GM19023 (cell line): ENCODE data around the gene WDR91.
"Not testable (repeated sequence)": the region's sequence is repeated elsewhere in the genome, so short reads cannot be mapped to it uniquely, and the experiment has no call there.

Experiments
- ATAC-seq: cut with Tn5 transposase; IDR thresholded peaks from one replicate; pipeline ENCODE4 v1.9.1; 2021; ENCODE audit warnings: mild to moderate bottlenecking, moderate library complexity; ENCODE audit not compliant: unreplicated experiment

WDR91 gene

DNA sequence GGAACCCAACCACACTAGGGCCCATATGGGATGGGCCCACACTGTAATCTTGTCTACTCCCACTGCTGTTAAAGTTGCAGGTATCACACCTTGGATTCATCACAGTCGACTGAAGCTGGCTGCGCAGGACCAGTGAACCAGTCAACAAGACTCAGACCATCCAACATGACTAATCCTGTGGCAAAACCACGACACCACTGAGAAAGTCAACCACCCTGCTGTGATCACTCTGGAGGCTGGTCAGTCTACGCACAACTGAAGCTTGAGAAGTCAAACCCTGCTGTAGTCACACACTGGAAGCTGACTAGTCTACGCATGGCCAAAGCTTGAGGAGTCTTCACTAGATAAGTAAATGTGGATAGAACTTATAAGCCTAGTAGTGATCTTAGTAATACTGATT, 31.2 kb downstream of the WDR91 start:
- no peak for ATAC-seq

DNA sequence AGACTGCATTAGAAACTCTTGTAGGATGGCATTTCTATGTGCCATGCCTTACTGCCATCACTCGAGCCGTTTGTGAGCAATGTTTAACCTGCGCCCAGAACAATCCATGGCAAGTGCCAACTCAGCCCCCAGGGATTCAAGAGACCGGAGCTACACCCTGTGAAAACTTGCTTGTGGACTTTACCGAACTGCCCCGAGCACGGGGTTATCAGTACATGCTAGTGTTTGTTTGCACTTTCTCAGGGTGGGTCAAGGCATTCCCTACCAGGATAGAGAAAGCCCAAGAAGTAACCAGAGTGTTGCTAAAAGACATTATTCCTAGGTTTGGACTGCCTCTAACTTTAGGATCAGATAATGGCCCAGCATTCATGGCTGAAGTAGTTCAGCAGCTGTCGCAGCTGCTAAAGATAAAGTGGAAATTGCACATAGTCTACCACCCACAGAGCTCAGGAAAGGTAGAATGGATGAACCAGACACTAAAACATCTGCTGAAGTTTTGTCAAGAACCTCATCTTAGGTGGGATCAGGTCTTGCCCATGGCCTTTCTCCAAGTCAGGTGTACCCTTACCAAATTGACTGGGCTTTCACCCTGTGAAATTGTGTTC, 31.9 kb downstream of the WDR91 start:
- no peak for ATAC-seq

DNA sequence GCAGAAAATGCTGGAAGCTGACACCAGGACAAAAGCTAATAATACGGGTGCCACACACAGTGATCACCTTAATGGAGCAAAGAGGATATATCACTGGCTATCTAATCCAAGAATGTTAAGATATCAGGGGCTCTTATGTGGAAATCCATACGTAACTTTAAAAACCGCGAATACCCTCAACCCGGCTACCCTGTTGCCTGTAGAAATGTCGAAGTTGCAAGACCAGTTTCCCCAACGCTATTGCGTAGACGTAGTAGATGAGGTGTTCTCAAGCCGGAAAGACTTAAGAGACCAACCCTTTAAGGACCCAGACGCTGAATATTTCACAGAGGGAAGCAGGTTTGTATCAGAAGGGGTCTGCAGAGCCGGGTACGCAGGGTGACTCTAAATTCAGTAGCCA, 33.0 kb downstream of the WDR91 start:
- no peak for ATAC-seq

DNA sequence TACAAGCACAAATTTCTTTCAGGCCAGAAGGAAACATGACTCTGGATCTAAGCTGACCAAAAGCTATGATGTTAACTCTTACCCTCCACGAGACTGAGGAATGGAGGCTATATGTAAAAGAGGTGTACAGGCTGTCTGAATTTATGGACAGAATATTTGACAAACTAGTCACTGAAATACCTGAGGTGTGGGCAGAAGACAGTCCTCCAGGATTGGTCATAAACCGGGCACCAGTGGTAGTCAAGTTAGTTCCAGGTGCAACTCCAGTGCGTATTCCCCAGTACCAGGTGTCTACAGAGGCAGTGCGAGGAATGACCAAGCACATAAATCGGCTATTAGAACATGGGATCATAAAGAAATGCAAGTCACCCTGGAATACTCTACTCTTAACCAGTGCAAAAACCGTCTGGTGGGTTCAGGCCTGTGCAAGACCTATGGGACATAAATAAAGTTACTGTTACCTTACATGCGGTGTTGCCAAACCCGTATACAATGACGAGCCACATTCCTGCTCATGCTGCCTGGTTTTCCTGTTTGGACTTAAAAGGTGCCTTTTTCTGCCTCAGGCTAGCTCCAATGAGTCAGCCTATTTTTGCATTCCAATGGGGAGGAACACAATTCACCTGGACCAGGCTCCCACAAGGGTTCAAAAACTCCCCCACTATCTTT, 34.2 kb downstream of the WDR91 start:
- no peak for ATAC-seq

DNA sequence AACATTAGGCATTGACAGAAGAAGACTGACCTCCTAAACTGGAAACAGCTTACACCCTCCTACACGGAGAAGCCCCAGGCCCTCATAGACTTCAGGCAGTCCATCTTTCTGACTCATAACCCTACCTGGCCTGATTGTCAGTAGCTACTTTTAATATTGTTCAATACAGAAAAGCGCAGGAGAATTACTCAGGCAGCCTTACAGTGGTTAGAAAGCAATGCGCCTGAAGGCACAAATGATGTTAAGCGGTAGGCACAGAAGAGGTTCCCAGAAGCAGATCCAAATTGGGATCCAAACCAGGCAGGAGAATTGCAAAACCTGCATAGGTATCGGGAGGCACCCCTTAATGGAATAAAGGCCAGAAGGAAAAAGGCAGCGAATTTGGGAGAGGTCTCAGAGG, 35.4 kb downstream of the WDR91 start:
- no peak for ATAC-seq

DNA sequence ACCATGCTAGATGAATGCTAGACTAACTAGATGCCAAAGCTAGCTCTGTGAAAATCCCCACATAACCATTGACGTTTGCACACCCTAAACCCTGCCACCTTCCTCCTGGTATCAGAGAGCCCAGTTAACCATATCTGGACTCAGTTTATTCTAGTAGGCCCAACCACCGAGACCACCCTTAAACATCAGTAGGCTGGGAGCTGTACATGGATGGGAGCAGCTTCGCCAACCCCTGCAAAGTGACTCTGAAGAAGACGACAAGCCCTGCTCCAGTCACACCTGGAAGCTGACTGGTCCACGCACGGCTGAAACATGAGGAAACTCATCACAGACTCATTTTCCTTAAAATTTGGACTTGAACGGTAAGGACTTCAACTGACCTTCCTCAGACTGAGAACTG, 36.4 kb downstream of the WDR91 start:
- no peak for ATAC-seq

DNA sequence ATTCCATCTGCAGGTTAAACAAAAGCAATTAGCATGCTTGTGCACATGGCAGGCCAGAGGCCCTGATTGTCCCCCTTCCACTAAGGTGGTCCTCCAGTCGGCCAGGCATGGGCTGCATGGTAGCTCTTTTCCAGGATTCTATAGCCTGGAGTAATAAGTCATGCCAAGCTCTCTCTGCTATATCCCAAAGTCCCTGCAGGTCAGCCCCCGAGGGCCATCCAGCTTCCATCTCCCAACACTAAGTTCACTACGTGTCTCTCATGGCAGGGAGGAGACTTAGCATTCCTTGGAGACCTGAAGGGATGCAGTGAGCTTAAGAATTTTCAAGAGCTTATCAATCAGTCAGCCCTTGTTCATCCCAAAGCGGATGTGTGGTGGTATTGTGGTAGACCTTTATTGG, 37.4 kb downstream of the WDR91 start:
- not testable (repeated sequence) for ATAC-seq

DNA sequence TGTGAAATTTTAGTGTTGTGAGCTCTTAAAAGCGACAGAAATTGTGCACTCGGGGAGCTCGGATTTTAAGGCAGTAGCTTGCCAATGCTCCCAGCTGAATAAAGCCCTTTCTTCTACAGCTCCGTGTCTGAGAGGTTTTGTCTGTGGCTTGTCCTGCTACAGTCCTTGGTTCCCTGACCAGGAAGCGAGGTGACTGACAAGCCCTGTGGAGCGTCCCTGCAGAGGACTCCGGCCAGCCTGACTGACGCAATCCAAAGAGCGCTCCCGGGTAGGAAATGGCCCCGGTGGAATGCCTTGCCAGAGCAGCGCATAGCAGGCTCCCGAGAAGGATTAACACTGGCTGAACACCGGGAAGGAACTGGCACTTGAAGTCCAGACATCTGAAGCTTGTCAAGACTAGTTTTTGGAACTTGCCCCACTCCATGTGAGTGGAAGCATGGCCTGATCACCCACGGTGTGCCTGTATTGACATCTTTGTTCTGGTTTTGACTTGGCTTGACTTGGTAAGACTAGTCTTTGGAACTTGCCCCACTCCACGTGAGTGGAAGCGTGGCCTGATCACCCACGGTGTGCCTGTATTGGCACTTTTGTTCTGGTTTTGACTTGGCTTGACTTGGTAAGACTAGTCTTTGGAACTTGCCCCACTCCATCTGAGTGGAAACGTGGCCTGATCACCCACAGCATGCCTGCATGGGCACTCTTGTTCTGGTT, 39.6 kb downstream of the WDR91 start:
- not testable (repeated sequence) for ATAC-seq

DNA sequence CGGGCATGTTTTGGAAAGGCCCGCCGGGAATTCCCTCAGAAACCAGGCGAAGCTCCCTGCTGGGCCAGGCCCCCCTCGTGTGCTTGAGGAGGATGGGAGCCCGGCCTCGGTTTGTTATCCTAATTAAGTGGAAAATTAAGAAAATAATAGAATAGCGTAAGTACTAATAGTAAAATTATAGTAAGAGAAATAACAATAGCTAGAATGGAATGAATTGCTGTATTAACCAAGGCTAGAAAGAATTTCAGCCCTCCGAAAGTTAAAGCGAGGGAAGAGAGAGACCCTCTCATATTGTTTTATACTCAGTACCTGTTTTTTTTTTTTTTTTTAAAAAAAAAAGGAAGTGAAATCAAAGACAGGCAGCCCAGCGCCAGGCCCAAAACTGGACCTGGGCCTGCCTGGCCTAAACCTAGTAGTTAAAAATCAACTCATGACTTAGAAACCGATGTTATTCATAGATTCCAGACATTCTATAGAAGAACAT, 40.3 kb downstream of the WDR91 start:
- ATAC-seq = peak; percentile 24

DNA sequence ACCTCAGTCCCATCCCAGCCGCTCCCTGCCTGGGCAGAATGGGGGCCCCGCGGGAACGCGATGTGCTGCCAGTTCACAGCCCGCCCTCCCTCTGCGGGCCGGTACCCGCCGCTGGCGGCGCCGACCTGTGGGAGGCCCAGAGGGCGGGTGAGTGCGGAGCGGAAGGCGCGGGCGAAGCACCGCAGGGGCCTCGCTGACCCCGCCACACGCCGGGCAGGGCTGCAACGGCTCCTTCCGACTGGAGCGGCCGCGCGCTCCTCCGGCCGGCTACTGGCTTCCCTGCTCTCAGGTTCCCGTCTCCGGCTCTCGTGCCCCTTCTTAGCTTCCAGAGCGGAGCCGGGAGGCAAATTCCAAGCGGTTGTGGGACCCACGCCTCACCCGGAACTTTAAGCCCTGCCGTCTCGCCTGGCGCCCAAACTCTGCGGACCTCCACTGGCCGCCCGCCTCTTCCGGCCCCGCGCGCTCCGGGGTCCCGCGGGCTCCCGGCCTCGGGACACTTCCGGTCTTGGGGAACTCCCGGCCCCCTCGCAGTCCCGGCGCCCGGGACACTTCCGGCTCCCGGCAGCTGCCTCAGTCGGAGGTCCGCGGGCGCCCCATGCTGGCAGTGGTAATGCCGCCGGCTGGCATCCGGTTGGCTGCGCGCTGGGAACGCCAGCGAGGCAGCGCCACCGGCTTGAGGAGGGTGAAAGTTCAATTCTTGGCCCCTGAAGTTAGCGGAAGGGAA, 40.9 kb downstream of the WDR91 start, which contains the start of gene CYREN:
CYREN (minus strand) TSS at position 434 of the 724 bp plus-strand sequence. CDS start 1,785 bp downstream, outside the sequence.
- ATAC-seq = peak; percentile 62

DNA sequence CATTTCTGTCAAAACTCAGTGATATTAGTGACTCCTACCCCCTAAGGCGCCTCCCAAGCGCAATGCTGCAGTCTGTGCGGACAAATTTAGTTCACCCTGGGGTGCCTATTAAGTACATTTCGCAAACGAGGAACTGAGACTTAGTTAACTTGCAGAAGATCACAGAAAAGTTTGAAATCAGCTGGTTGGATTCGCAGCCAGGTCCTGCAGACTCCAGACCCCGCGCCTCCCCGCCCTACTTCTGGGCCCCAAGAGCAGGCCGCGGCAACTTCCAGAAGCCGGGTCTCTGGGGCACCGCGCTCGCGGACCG, 41.4 kb downstream of the WDR91 start:
- no peak for ATAC-seq

DNA sequence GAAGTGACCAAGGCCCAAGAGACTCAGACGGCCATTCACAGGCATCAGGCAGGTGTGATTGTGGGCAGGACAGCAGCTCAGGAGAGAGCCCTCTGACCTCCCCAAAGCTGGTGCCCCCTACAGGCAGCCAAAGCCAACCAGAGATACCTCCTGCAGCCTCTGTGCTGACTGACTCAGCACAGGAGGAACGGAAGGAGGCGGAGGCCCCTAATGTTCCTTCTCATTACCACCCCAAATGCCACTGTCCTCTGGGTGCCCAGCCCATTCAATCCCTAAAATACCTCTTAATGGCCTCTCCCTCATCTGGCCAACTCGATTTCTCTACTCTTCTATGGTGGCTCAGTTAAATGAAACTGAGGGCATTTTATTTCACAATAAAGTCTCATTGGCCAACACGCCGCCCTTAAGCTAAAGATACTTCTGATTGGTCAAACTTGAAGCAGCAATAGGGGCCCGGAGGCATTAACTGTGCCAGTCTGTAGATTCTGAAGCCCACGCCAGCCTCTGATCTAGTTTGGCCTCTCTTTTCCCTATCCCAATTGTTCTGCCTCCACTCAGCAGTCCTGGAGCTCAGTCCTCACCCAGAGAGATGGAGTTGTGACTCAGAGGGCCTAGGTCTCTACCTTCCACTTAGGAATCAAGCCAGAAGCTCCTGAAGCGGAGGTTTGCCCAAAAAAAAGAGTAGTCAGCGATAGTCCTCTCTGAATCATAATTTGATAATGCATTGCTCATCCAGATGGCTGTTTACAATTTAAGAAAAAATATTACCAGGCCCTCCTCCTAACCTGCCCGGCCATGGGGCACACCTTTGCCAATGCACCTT, 42.0 kb downstream of the WDR91 start:
- ATAC-seq = peak; percentile 38

DNA sequence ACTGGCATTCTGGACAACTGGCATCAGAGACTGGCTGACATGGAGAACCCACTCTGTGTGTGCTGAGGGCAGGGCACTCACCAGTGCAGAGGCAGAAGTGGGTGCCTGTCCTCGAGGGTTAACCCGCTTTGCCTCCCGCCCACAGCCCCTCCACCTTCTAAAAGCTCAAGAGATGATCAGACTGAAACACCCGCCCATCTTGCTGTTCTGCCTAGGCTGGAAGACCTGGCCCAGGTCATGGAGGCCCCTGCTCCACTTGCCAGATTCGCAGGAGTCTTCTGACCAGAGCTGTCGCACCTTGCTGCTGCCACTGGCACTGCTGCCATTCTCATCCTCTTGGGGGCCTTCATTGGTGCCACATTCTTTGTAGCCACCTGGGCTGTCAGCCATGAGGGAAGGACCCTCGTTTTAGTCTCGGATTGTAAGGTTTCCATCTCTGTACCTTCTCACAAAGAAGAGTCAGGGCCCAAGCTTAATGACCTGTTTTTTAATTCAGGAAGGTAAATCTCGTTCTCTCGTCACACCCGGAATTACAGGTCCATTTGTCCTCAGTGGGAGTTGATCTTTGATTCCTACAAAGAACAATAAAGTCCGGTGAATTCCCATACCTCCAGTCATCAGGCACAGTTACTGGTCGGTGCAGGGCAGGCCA, 42.7 kb downstream of the WDR91 start:
- ATAC-seq = no peak

DNA sequence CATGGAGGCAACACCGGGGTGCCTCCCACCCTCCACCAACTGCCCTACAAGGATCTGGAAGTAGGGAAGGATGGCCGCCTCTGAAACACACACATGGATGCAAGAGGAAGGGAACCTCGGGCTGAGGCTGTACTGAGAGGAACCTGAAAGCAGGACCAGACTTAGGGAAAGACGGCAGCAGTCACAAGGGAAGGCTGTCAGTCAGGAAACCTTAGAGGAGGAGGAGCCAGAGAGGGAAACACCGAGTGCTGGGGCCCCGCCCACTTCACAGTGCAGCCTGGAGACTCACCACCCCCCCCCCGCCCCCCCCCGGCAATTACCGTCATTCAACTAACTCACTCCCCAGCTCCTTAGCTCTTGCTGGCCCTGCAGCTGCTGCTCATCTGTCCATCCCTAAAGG, 43.3 kb downstream of the WDR91 start:
- no peak for ATAC-seq

DNA sequence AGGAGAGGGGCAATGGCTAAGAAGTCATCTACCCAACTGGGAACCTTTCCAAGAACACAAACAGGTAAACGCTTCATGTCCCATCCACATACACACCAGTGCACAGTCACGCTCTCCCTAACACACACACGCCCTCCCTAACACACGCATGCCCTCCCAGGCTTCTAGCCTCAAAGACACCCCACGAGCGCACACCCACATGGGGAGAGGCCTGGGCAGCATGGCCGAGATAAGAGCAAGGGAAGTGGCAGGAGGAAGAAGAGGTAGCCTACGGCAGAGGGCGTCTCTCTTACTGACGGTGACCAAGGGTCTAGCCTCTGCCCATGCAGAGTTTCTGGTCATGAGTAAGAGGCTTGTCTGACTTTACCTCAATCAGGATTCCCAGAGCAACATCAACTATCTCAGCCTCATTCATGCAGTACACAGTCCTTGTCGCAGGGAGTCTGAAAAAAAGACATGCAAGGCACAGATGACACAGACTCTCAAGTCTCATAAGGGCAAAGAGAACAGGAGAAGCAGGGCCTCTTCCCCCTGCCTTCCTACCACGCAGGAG, 43.9 kb downstream of the WDR91 start:
- ATAC-seq = no peak

DNA sequence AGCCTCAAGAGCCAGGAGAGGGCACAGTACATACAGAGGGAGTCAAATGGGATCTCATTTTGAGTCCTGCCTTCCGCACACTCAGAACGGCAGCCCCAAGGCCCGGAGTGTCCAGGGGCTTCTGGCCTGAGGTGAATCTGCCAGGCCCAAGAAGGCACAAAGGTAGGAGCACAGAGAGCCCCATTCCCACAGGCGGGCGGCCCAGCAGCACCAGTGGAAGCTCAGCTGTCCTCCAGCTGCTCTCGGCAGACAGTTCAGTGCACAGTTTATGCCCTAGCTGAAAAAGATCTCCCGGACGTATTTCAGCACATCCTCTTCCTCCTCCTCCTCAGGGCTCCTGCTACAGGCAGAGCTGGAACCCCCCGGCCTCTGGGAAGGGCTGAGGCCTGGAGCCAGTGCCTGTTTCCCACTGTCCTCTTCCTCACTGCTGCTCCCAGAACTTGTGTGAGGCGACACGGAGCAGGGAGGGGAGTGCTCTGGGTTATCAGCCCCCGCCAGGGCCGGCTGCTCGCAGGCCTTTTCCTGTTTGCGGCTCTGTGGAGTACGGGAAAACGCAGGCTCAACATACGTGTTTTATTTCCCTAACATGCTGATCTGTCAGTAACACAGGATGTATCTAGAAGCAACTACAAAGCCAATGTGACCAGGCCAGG, 44.9 kb downstream of the WDR91 start:
- no peak for ATAC-seq

DNA sequence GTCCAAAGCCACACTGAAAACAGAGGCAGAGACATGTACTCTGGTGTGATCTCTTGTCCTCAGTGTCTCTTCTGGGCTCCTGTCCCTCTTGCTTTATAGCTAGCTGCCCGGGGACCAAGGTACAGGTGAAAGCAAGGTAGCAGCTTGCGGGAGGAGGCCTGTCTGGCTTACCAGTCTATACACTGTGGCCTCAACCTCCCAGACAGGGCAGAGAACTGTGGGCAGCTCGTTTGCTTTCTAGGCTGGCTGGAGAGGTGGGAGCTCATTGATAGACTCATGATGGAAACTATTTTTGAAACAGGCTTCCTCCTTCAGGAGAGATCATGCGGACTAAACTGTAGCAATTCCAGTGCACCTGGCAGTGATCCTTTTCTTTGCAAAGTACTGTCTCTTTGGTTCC, 45.5 kb downstream of the WDR91 start:
- no peak for ATAC-seq

DNA sequence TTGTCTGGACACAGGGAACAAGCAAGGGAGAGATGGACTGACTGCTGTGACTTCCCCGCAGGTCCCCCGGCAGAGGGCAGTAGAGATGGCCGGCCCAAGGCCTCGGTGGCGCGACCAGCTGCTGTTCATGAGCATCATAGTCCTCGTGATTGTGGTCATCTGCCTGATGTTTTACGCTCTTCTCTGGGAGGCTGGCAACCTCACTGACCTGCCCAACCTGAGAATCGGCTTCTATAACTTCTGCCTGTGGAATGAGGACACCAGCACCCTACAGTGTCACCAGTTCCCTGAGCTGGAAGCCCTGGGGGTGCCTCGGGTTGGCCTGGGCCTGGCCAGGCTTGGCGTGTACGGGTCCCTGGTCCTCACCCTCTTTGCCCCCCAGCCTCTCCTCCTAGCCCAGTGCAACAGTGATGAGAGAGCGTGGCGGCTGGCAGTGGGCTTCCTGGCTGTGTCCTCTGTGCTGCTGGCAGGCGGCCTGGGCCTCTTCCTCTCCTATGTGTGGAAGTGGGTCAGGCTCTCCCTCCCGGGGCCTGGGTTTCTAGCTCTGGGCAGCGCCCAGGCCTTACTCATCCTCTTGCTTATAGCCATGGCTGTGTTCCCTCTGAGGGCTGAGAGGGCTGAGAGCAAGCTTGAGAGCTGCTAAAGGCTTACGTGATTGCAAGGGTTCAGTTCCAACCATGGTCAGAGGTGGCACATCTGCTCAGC, 46.8 kb downstream of the WDR91 start:
- ATAC-seq = no peak
